Nephron progenitor cell (in vitro differentiated cells): ENCODE measurements around the gene TMEM187.

ENCODE experiments used
- DNase-seq: peaks from one replicate; pipeline ENCODE4 v3.0.0; 2021
- H3K27ac Mint-ChIP-seq: 2 replicates; pipeline ENCODE4 v1.8.0; 2021; ENCODE audit warnings: mild to moderate bottlenecking, moderate library complexity, mixed read lengths
- H3K27me3 Mint-ChIP-seq: 2 replicates; pipeline ENCODE4 v1.8.0; 2021; ENCODE audit warnings: mild to moderate bottlenecking, low read depth, mixed read lengths; ENCODE audit not compliant: poor library complexity
- H3K36me3 Mint-ChIP-seq: 2 replicates; pipeline ENCODE4 v1.8.0; 2021; ENCODE audit warnings: low read depth, mixed read lengths
- H3K4me1 Mint-ChIP-seq: 2 replicates; pipeline ENCODE4 v1.8.0; 2021; ENCODE audit warnings: mixed read lengths
- H3K4me3 Mint-ChIP-seq: 2 replicates; pipeline ENCODE4 v1.8.0; 2021; ENCODE audit warnings: mild to moderate bottlenecking, moderate library complexity, mixed read lengths
- H3K9me3 Mint-ChIP-seq: 2 replicates; pipeline ENCODE4 v1.8.0; 2021; ENCODE audit warnings: mild to moderate bottlenecking, moderate library complexity, mixed read lengths
- TF ChIP-seq, protein P1 (sequence below): fragments of 200-600 bp; sonication (generic); IDR thresholded peaks from 2 replicates; pipeline ENCODE4 v1.5.0; 2021; ENCODE audit warnings: antibody characterized with exemption

The TMEM187 gene

DNA sequence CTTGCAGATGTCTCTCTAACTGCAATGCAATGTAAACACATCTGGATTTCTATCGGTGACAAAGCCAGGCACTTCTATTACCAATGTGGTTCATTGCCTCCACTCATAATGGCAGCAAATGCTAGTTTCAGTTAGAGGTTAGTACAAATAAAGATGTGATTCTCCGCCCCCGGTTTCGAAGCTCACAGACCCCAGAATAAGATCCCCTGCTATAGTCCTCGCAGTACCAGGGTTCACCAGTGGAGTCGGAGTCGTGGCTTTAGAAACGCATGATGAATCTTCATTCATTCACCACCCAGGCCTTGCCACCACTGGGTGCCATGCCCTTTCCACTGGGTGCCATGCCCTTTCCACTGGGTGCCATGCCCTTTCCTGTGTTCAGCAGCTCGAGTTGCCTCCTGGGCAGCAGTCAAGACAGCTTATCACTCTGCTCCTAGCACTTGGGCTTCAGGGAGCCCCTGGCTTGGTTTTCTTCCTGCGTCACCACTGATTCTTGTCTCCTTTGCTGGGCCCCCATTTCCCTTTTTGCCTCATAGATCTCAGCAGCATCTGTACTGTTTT lies 34.2 kb upstream of the TMEM187 start:
- H3K36me3 Mint-ChIP-seq = no peaks in the 10 kb centered on the region
- no peak for DNase-seq
- TF ChIP-seq, protein P1, sequence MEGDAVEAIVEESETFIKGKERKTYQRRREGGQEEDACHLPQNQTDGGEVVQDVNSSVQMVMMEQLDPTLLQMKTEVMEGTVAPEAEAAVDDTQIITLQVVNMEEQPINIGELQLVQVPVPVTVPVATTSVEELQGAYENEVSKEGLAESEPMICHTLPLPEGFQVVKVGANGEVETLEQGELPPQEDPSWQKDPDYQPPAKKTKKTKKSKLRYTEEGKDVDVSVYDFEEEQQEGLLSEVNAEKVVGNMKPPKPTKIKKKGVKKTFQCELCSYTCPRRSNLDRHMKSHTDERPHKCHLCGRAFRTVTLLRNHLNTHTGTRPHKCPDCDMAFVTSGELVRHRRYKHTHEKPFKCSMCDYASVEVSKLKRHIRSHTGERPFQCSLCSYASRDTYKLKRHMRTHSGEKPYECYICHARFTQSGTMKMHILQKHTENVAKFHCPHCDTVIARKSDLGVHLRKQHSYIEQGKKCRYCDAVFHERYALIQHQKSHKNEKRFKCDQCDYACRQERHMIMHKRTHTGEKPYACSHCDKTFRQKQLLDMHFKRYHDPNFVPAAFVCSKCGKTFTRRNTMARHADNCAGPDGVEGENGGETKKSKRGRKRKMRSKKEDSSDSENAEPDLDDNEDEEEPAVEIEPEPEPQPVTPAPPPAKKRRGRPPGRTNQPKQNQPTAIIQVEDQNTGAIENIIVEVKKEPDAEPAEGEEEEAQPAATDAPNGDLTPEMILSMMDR = no peak
- H3K4me3 Mint-ChIP-seq = no peak overlapping the region
- H3K27ac Mint-ChIP-seq = no peak overlapping the region
- H3K9me3 Mint-ChIP-seq = peaks cover 41% of the 10 kb centered on the region
- peaks cover 14% of the 10 kb centered on the region for H3K27me3 Mint-ChIP-seq
- peaks cover 26% of the 10 kb centered on the region for H3K4me1 Mint-ChIP-seq

DNA sequence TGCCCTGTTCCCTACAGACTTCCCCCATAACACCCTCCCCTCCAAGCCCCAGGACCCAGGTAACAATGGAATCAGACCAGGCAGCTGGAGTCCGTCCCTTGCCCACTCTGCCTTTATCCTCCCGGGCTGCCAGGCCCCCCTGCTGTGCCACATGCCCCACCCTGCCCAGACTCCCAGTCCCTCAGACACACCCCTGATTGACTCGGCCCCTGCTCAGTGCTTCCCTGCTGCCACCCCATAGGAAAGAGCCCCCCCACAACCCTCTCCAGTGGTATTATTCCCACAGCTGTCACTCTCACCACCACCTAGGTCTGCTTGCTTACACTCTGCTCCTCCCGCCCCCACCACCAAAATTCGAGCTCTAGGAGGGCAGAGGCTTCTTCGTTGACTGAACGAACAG lies 33.0 kb upstream of the TMEM187 start:
- H3K36me3 Mint-ChIP-seq = no peaks in the 10 kb centered on the region
- peaks cover 33% of the 10 kb centered on the region for H3K9me3 Mint-ChIP-seq
- H3K27ac Mint-ChIP-seq = no peak overlapping the region
- TF ChIP-seq, protein P1 = no peak
- peaks cover 14% of the 10 kb centered on the region for H3K27me3 Mint-ChIP-seq
- DNase-seq = no peak
- H3K4me1 Mint-ChIP-seq = peaks cover 28% of the 10 kb centered on the region
- H3K4me3 Mint-ChIP-seq = no peak overlapping the region

DNA sequence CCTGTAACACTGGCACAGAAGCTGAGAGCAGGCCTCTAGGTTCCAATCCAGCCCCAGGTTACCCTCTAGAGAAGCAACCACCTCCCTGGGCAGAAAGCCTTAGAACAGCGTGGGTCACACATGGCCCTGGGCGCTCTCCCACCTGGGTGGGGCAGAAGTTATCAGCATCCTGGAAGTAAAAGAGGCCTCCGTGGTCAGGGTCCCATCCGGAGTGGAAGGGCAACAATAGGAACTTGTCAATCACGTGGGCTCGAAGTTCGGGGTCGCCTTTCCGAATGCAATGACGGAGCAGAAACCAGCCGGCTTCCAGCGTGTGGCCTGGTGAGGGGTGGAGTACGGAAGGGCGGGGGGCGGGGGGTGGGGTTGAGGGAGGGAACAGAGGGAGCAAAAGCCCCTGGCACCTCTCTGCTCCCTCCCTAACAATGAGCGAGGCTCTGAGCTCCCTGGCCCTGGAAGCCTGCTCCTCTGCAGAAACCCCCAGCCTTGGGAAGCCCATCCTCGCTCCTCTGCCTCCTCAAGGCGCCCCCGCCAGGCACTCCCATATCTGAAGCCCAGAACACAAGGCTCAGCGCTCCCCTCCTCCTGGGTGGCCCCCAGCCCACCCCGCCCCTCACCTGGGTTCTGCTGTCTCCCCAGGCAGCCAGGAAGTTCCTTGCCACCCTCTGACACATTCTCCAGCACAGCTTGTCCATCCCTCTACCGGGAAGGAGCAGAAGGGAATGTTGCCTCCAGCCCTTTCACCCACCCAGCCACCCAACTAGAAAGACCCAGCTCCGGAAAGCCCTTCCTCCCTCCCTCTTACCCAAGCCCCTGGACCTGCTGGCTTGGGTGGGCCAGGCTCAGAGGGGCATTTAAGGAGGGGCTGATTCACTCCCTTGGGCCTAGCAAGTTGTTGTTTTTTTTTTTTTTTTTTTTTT lies 31.0 kb upstream of the TMEM187 start:
- no peaks in the 10 kb centered on the region for H3K36me3 Mint-ChIP-seq
- TF ChIP-seq, protein P1 = no peak
- no peak for DNase-seq
- peaks cover 25% of the 10 kb centered on the region for H3K9me3 Mint-ChIP-seq
- H3K27ac Mint-ChIP-seq = no peak overlapping the region
- peaks cover 26% of the 10 kb centered on the region for H3K4me1 Mint-ChIP-seq
- no peak overlapping the region for H3K4me3 Mint-ChIP-seq
- peaks cover 14% of the 10 kb centered on the region for H3K27me3 Mint-ChIP-seq

DNA sequence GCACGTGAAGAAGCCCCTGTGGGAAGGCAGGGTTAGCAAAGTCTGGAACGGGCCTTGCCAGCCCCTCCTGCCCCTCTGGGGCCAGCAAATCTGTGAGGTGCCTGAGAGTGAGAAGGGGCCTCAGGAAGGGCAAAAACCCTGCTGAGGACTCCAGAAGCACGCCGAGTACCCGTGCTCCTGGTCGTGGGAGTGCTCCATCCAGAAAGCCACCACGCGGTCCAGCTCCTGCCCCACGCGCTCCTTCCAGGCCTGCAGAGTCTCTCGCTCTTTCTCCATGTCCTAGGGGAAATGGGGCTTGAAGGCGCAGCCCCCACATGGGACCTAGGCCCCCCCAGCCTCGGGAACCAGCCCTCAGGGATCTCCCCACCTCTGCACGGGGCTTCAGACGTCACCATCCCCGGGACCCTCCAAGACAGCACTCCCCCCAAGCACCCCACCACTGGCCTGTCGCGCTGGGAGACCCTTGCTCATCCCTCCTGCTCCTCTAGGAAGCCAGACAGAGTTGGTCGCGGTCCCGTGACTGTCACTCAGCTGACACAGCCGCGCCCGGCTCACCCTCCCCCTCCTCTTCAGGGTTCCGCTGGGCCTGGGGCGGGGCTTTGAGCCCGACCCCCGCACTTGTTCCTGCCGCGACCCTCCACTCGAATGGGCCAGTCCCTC lies 28.3 kb upstream of the TMEM187 start, which contains the start of gene RENBP:
TSS of gene RENBP (minus strand) at position 504 of the 660 bp plus-strand sequence. CDS start at position 471, 33 bp downstream.
- peak; percentile 63 for DNase-seq
- H3K9me3 Mint-ChIP-seq = peaks cover 12% of the 10 kb centered on the region
- TF ChIP-seq, protein P1 = no peak
- peaks cover 45% of the 10 kb centered on the region for H3K4me1 Mint-ChIP-seq
- H3K27ac Mint-ChIP-seq = no peak within 1 kb of the TSS
- peaks cover 18% of the 10 kb centered on the region for H3K36me3 Mint-ChIP-seq
- peaks cover 15% of the 10 kb centered on the region for H3K27me3 Mint-ChIP-seq
- H3K4me3 Mint-ChIP-seq = peak within 1 kb of the TSS; percentile 62

DNA sequence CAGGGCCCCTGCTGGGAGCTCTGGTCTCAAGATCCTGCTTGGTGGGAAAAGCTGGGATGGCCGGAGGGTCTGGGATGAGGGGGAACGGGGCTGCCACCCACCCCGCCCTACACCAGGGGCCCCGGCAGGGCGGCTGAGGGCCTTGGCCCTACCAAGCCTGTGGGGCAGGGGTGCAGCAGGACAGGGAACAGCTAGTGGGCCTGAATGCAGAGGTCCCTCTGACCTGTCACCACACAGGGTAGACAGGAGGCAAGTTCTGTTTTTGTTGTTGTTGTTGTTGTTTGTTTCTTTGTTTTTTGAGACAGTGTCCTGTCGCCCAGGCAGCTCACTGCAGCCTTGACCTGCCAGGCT lies 27.8 kb upstream of the TMEM187 start:
- H3K9me3 Mint-ChIP-seq = peaks cover 8% of the 10 kb centered on the region
- TF ChIP-seq, protein P1 = no peak
- peaks cover 48% of the 10 kb centered on the region for H3K4me1 Mint-ChIP-seq
- H3K4me3 Mint-ChIP-seq = no peak overlapping the region
- no peak for DNase-seq
- peaks cover 22% of the 10 kb centered on the region for H3K36me3 Mint-ChIP-seq
- H3K27me3 Mint-ChIP-seq = peaks cover 13% of the 10 kb centered on the region
- no peak overlapping the region for H3K27ac Mint-ChIP-seq
